ENCODE results near the gene ALMS1.
"Not testable (repeated sequence)": the region's sequence is repeated elsewhere in the genome, so short reads cannot be mapped to it uniquely, and the experiment has no call there.

ALMS1 gene

DNA sequence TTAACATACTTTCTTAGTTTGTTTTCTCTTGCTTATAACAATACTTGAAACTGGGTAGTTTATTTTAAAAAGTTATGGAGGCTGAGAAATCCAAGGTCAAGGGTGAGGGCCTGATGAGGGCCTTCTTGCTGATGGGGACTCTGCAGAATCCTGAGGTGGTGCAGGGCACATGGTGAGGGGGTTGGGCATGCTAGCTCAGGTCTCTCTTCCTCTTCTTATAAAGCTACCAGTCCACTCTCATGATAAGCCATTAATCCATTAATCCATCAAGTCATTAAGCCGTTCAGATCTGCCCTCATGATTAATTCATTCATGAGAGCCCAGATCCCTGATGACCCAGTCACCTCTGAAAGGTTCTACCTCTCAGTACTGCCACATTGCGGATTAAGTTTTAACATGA, 21.4 kb downstream of the ALMS1 start:
- DNase-seq = no peak

DNA sequence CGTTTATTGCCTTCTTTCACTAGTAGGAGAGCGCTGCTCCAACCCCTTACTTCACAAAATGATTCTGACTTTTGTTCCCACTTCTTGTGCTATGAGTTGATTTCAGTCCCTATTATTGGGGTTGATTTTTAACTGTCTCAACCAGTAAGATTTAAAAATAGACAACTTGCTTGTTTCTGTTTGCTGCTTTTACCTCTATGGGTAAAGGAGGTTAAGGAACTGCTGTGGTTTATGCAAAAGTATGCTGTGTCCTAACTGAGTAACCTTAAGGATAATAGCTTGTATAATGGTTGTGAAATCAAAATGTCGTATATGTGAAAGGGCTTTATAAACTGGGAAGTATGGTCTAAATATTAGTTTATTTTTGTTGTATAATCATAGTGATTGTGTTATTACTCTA, 22.6 kb downstream of the ALMS1 start:
- DNase-seq = no peak

DNA sequence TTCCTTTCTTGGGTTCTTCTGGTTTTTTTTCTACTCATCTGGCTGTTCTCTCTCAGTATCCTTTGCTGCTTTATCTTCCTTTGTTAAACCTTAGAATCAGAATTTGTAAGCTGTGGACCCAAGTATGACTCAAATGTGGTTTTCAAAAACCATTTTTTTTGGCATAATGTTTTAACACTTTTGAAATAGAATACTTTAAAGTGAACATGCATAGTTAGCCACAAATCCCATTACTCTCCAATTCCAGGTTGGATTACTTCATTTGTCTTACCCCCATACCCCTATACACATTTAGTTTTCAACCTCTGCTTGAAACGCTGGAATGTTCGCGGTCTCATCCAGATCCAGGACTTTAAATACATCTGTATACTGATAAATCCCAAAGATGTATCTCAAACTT, 29.1 kb downstream of the ALMS1 start:
- DNase-seq = no peak

DNA sequence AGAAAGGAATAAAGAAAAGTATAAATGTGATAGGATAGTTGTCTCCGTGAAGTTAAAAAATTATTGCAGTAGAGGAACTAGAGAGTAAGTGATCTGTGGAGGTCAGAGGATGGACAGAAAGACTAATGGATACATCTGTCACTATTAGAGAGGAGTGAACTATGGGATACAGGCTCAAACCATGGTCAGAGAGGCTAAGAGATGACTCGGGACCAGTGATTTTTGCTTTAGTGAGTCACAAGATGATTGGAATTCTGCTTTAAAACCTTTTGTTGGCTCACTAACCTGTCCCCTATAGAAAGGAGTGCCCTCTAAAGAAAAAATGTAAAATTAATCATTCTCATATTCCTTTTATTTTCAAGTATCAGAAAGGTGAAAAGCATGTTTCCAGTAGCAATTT, 30.3 kb downstream of the ALMS1 start:
- DNase-seq = no peak

DNA sequence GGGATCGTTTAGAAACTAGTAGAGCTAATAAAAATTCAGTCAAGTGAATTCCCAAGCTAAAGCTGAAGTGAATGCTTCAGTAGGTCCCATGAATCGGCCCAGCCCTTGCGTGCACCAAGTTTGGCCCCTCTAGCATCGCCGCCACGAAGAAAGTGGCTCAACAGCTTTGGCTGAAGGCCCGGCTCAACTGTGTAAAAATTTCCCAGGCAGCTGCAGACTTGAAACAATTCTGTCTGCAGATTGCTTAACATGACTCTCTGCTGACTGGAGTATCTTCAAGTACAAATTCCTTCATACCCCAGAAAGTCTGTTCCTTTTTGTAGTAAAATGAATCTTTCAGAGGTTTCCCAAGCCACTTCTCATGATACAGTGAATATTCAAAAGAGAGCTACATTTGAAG, 32.7 kb downstream of the ALMS1 start:
- no peak for DNase-seq

DNA sequence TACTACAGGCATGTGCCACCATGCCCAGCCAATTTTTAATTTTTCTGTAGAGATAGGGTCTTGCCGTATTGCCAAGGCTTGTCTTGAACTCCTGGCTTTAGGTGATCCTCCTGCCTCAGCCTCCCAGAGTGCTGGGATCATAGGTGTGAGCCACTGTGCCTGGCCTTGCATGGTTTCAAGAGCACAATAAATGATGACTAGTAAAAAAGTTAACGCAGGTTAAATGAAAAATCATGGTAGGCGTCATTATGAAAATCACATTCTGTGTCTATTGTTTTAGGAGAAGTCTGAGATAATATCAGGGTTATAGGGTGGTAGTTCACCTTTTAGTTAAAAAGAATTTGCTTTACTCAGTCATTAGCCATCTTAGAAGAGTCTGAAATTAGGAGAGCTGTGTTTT, 38.3 kb downstream of the ALMS1 start:
- DNase-seq = no peak

DNA sequence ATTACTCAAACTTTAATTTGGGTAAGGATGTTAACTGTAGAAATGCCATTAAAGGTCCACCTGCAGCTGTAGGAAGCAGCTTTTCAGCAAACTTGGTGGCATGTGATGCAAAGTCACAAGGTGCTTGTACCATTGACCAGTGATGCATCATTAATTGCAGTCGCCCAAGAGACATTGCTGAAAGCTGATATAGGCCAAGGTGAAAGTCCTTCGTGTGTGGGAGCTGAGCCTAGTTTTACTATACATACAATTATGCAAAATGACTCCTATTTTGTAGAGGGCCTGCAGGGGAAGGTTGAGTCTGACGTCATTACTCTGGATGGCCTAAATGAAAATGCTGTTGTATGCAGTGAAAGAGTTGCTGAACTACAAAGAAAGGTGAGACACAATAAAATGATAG, 40.5 kb downstream of the ALMS1 start:
- DNase-seq = no peak

DNA sequence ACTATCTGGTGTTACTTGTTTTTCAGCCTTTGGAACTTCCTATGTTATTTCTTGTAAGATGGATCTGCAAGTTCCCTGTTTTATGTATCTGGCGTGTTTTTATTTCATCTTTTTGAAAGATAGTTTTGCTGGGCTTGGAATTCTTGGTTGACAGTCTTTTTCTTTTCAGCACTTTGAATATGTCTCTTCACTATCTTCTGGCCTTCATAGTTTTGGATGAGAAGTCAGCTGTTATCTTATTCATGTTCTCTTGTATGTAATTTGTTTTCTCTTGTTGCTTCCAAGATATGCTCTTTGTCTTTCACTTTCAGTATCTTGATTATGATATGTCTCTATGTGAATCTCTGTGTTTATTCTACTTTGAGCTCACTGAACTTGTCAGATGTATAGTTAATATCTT, 50.4 kb downstream of the ALMS1 start:
- no peak for DNase-seq

DNA sequence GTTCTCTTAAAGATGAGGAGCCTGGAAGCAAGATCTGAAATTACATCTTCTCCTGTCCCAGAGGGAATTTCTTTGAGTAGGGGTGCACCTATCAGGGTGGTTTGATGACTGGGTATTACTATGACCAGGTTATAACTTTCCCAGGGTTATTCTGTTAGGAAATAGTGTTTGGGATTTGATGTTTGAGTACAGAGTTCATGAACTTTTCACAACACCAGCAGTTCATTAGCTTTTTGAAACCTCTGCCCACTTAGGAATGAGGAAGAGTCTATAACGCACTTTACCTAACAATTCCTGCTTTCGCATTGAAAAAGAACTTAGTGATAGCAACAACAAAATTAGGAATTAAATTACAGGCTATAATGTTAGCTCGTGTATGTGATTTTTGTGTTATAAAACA, 58.6 kb downstream of the ALMS1 start:
- DNase-seq = no peak

DNA sequence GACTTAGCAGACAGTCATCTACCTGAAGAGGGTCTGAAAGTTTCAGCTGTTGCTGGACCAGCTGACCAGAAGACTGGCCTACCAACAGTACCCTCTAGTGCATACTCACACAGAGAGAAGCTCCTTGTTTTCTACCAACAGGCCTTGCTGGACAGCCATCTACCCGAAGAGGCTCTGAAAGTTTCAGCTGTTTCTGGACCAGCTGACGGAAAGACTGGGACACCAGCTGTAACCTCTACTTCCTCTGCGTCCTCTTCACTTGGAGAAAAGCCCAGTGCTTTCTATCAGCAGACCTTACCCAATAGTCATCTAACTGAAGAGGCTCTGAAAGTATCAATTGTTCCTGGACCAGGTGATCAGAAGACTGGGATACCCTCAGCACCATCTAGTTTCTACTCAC, 63.2 kb downstream of the ALMS1 start:
- no peak for DNase-seq

DNA sequence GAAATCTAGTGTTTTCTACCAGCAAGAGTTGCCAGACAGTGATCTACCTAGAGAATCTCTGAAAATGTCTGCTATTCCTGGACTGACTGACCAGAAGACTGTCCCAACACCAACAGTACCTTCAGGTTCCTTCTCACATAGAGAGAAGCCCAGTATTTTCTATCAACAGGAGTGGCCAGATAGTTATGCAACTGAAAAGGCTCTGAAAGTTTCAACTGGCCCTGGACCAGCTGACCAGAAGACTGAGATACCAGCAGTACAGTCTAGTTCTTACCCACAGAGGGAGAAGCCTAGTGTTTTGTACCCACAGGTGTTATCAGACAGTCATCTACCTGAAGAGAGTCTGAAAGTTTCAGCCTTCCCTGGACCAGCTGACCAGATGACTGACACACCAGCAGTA, 63.8 kb downstream of the ALMS1 start:
- no peak for DNase-seq

DNA sequence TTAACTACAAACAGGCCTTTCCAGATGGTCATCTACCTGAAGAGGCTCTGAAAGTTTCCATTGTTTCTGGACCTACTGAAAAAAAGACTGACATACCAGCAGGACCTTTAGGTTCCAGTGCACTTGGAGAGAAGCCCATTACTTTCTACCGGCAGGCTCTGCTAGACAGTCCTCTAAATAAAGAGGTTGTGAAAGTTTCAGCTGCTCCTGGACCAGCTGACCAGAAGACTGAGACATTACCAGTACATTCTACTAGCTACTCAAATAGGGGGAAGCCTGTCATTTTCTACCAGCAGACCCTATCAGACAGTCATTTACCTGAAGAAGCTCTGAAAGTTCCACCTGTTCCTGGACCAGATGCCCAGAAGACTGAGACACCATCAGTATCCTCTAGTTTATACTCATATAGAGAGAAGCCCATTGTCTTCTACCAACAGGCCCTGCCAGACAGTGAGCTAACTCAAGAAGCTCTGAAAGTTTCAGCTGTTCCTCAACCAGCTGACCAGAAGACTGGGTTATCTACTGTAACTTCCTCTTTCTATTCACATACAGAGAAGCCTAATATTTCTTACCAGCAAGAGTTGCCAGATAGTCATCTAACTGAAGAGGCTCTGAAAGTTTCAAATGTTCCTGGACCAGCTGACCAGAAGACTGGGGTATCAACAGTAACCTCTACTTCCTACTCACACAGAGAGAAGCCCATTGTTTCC, 65.8 kb downstream of the ALMS1 start:
- no peak for DNase-seq

DNA sequence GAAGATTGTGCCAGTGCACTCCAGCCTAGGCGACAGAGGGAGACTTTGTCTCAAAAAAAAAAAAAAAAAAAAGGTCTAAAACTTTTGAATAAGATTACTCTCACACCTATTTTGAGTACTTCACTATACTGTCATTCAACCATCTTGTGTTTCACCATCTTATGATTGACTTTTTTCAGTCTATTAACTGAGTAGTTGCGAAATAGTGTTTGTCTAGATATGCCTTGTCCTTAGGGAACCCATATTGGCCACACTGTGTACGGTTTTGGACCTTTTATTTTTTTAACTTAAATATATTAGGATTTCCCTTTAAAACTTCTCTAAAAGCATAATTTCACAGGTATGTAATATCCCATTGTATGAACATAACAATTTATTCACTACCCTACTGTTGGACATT, 72.3 kb downstream of the ALMS1 start:
- no peak for DNase-seq

DNA sequence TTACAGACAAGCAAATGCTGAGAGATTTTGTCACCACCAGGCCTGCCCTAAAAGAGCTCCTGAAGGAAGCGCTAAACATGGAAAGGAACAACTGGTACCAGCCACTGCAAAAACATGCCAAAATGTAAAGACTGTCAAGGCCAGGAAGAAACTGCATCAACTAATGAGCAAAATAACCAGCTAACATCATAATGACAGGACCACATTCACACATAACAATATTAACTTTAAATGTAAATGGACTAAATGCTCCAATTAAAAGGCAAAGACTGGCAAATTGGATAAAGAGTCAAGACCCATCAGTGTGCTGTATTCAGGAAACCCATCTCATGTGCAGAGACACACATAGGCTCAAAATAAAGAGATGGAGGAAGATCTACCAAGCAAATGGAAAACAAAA, 76.8 kb downstream of the ALMS1 start:
- not testable (repeated sequence) for DNase-seq

DNA sequence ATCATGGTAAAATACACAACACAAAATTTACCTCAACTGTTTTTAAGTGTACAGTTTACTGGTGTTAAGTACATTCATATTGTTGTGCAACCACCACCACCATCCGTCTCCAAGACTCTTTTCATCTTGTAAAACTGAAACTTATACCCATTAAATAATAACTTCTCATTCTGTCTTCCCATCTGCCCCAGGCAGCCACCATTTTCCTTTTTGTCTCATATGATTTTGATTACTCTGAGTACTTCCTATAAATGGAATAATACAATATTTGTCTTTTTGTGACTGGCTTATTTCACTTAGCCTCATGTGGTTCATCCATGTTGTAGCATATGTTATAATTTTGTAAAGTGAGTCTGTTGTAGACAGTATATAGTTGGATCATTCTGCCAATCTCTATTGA, 82.7 kb downstream of the ALMS1 start:
- no peak for DNase-seq

DNA sequence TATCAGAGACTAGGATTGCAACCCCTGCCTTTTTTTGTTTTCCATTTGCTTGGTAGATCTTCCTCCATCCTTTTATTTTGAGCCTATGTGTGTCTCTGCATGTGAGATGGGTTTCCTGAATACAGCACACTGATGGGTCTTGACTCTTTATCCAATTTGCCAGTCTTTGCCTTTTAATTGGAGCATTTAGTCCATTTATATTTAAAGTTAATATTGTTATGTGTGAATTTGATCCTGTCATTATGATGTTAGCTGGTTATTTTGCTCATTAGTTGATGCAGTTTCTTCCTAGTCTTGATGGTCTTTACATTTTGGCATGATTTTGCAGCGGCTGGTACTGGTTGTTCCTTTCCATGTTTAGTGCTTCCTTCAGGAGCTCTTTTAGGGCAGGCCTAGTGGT, 98.2 kb downstream of the ALMS1 start:
- DNase-seq = not testable (repeated sequence)

DNA sequence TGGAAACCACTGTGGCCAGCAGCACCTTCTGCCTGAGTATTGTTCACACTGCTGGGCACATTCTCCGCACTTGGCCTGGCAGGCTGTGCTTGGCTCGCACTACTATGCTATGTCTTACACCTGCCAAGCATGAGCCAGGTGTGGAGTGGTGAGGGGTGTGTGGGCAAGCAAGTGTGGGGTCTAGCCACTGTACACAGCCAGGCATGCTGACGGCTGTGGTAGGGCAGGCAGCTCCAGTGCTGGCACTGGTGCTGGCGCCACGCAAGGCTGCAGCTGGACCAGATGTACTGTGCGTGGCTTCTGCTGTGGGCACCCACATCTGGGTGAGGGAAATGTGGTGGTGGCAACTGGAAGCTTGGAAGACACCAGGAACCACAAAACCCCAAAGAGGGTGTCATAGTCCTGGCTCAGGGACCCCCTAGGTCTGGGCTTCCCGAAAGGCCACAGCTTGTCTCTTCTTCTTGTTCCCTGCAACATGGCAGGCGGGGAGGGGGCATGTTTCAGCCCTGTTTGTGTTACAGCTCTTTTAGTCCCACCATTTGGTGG, 101.5 kb downstream of the ALMS1 start:
- DNase-seq = no peak

DNA sequence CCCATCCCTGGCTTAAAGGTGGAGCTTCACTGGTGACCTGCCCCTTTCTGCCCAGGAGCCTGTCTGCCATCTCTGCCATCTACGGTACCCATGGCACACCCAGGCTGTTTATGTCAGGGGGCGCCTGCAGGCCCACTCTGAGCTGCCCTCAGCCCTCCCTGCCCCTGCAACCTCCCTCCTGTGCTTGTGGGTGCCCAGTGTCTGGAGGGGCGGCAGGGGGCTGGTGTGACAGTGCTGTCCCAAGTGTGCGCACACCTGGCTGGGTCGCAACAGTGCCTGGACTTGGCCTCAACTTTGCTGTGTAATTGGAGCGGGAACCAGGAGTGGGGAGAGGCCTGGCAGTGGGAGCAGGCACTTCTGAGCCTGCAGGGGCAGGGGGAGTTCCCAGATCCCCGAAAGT, 102.4 kb downstream of the ALMS1 start:
- no peak for DNase-seq

DNA sequence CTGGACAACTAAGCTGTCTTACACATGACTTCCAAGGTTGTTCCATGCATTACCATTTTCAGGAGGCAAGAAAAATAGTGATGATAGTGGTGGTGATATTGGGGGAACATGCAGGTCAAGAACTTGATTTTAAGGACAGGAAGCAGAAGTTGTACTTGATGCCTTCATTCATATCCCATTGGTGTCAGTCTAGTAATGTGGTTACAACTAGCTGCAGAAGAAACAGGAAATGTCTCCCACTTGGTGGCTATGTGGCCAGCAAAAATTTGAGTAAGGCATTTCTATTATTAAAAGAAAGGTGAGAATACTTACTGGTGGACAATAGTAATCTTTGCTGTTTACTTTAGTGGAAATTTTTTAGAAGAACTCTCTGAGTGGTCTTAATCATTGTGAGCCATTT, 103.4 kb downstream of the ALMS1 start:
- DNase-seq = no peak

DNA sequence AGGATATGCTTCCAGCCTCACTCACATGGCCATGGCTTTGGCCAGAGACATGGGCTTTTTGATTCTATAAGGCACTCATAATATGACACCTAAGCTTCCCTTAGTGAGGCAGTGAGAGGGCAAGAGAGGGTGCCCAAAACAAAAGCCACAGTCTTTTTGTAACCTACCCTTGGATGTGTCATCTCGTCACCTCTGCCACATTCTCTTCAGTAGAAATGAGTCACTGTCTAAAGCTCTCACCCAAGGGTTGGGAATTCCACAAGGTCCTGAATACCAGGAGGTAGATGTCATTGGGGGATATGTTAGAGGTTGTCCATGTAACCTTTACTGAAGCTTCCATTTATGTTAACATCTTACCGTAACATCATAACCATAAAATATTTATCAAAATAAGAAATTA, 108.4 kb downstream of the ALMS1 start:
- DNase-seq = no peak

DNA sequence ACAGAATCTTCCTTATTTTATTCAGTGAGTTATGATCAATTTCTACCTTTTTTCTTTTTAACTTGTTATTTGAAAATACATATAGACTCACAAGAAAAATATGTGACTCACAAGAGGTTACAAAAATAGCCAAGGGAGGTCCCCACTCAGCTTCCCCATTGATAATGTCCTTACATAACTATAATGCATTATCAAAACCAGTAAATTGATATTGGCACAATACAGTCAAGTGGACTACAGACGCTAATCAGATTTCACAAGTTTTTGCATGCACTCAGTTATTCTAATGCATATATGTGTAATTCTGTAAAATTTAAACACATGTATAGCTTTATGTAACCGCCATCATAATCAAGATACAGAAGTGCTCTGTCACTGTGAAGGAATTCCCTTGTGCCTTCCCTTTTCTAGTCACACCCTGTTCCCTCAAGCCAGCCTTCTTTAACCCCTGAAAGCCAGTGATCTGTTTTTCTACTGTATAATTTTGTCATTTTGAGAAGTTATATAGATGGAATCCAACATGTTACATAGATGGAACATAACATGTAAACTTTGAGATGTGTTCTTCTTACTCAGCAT, 118.4 kb downstream of the ALMS1 start:
- DNase-seq = no peak

DNA sequence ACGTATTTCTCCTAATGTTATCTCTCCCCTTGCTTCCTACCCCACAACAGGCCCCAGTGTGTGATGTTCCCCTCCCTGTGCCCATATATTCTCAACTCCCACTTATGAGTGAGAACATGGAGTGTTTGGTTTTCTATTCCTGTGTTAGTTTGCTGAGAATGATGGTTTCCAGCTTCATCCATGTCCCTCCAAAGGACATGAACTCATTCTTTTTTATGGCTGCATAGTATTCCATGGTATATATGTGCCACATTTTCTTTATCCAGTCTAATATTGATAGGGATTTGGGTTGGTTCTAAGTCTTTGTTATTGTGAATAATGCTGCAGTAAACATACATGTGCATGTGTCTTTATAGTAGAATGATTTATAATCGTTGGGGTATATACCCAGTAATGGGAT, 119.2 kb downstream of the ALMS1 start:
- DNase-seq = not testable (repeated sequence)

DNA sequence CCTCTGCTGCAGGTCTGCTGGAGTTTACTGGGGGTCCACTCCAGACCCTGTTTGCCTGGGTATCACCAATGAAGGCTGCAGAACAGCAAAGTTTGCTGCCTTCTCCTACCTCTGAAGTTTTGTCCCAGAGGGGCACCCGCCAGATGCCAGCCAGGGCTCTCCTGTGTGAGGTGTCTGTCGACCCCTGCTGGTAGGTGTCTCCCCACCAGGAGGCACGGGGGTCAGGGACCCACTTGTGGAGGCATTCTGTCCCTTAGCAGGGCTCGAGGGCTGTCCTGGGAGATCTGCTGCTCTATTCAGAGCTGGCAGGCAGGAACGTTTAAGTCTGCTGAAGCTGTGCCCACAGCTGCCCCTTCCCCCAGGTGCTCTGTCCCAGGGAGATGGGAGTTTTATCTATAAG, 124.8 kb downstream of the ALMS1 start:
- DNase-seq = not testable (repeated sequence)

DNA sequence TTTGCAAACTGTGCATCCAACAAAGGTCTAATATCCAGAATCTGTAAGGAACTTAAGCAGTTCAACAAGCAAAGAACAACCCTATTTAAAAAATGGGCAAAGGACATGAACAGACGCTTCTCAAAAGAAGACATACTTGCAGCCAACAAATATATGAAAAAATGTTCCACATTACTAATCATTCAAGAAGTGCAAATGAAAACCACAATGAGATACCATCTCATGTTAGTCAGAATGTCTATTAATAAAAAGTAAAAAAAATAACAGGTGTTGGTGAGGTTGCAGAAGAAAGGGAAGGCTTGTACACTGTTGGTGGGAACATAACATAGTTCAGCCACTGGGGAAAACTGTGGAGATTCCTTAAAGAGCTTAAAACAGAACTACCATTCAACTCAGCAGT, 130.4 kb downstream of the ALMS1 start:
- no peak for DNase-seq

DNA sequence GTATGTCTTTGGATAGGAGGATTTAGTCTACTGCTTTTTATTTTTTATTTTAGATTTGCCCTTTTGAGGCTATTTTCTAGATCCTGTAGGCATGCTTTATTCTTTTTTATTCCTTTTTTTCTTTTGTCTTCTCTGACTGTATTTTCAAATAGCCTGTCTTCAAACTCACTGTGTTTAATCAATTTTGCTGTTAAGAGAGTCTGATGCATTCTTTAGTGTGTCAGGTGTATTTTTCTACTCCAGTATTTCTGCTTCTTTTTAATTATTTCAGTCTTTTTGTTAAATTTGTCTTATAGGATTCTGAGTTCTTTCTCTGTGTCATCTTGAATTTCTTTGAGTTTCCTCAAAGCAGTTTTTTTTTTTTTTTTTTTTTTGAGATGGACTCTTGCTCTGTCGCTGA, 143.1 kb downstream of the ALMS1 start:
- no peak for DNase-seq
